Lower lobe of right lung (tissue), 2 donors: ENCODE measurements around the gene SH3GL2. TPM values are rescaled to one million over a fixed set of nuclear protein-coding genes. Genes with fewer than 3 reads are reported as not detected.
A peak's percentile ranks its signal among the peaks of the same experiment; 100 is the strongest.

Experiments
- ATAC-seq, 2 donors: fragments of 200-7000 bp; cut with Tn5 transposase; one replicate each; pipeline ENCODE4 v1.9.1; 2020 to 2022; ENCODE audit warnings: mild to moderate bottlenecking in 2 of 2, moderate library complexity in 2 of 2
- DNase-seq: peaks from one replicate; pipeline ENCODE4 v3.0.0-alpha.2; 2020
- H3K27ac ChIP-seq: fragments of 200-600 bp; one replicate; pipeline ENCODE4 v1.8.0; 2022
- H3K27me3 ChIP-seq: fragments of 200-600 bp; one replicate; pipeline ENCODE4 v1.8.0; 2022; ENCODE audit warnings: low read depth
- H3K36me3 ChIP-seq: fragments of 200-600 bp; one replicate; pipeline ENCODE4 v1.8.0; 2022; ENCODE audit warnings: mild to moderate bottlenecking
- H3K4me1 ChIP-seq: fragments of 200-600 bp; one replicate; pipeline ENCODE4 v1.8.0; 2022
- H3K4me3 ChIP-seq: fragments of 200-600 bp; one replicate; pipeline ENCODE4 v1.8.0; 2022; ENCODE audit warnings: mild to moderate bottlenecking
- H3K9me3 ChIP-seq: fragments of 200-600 bp; one replicate; pipeline ENCODE4 v1.8.0; 2022
- intact Hi-C: fragments of 100-400 bp; cut with DNase I; formaldehyde crosslinking; loops from one replicate; pipeline ENCODE4 v1.11.0; 2022
- total RNA-seq: library from RNA; stranded (reverse); fragmentation: NEBNext Ultra II Directional; extraction: Animal tissue kit (Norgen Biotek cat#: 25700); gene quantifications from one replicate; pipeline ENCODE4 v1.2.1, GENCODE V29; 2021
- TF ChIP-seq, protein P1 (sequence below): fragments of 200-600 bp; IDR thresholded peaks from one replicate; pipeline ENCODE4 v1.8.0; 2022; ENCODE audit warnings: antibody characterized with exemption, mild to moderate bottlenecking
- donor health status: DM: no; HTN: yes; CAD: no; lungs with severe emphysema.

Gene SH3GL2
- total RNA-seq, 1 donor from 2014 or later: 1.3 TPM

DNA sequence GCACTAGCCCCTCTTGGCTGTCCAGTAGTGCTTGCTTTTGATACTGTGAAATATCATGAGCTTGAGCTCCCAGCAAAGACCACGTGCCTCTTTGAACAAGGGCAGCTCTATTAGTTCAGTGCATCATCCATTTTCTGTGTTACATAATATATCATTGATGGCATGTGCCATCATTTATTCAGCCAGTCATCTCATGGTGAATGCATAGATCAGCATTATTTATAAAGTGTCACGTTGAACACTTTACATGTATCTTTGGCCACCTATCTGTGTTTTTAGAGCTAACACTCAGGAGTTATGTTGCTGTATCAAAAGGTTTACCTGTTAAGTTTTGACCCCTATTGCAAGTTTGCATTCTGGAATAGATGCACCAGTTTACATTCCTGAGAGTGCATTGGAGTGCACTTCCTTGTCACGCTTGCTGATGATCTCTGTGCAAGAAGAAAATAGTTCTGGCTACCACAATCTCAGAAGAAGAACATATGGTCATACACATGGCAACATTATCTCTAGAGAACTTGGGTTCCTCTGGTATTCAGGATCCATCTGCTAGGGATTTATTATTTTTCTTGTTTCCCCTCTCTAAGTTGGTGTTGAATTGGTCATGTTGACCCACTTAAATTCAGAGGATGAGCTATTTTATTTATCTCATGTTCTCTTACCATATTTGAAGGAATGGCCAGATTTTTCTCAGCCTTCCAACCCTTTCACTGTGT is 120.9 kb downstream of the SH3GL2 start:
- TF ChIP-seq, protein P1, sequence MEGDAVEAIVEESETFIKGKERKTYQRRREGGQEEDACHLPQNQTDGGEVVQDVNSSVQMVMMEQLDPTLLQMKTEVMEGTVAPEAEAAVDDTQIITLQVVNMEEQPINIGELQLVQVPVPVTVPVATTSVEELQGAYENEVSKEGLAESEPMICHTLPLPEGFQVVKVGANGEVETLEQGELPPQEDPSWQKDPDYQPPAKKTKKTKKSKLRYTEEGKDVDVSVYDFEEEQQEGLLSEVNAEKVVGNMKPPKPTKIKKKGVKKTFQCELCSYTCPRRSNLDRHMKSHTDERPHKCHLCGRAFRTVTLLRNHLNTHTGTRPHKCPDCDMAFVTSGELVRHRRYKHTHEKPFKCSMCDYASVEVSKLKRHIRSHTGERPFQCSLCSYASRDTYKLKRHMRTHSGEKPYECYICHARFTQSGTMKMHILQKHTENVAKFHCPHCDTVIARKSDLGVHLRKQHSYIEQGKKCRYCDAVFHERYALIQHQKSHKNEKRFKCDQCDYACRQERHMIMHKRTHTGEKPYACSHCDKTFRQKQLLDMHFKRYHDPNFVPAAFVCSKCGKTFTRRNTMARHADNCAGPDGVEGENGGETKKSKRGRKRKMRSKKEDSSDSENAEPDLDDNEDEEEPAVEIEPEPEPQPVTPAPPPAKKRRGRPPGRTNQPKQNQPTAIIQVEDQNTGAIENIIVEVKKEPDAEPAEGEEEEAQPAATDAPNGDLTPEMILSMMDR: no peak
- H3K27me3 ChIP-seq: no peaks in the 10 kb centered on the region

DNA sequence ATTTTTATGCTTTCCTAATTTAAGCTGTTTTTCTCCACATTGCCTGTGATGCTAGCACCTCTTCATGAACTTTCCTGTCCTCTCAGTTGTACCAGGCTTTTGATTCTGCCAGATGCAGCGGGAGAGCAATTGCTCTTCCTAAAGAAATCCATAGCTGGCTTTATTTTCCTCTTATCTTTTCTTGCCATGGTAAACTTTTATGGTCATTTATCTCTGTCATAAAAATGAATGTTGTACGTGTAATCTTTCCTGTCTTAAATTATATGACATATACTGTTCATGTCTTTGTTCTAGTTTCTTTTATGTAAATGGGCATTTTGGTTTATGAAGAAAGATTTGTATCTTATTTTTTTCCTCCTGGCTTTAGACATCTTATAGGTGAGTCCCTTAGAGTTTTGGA is 127.5 kb downstream of the SH3GL2 start:
- Histone ChIP-seq H3K27ac (no peak overlapping the region), H3K4me1 (no peaks in the 10 kb centered on the region), H3K27me3 (no peaks in the 10 kb centered on the region), H3K9me3 (no peaks in the 10 kb centered on the region), H3K36me3 (no peaks in the 10 kb centered on the region), H3K4me3 (no peak overlapping the region)
- TF ChIP-seq, protein P1: no peak
- DNase-seq: no peak
- intact Hi-C loops: no loop called here
- ATAC-seq: no peak

More for the DNA sequence above, 120.9 kb downstream of the SH3GL2 start:
- no peak overlapping the region for H3K27ac ChIP-seq
- ATAC-seq: no peak
- H3K9me3 ChIP-seq: no peaks in the 10 kb centered on the region
- DNase-seq: no peak
- intact Hi-C loops: no loop called here
- H3K4me3 ChIP-seq: no peak overlapping the region
- H3K36me3 ChIP-seq: no peaks in the 10 kb centered on the region
- H3K4me1 ChIP-seq: no peaks in the 10 kb centered on the region

DNA sequence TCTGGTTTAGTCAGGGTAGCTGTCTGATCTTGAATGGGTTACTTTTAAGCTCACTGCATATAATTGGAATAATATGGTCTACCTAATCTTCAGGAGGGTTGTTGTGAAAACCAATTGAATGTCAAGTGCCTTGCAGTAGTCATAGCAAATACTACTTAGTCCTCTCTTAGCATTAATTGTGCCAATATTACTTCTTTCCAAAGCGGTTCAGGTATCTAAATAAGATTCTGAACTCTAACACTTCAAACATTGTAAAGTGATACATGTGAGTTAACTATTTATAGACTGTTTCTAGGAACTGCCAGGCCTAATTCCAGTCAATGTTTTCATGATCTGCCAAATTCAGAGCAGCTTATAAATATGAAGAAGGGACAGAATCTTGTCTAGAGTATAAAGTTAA is 140.2 kb downstream of the SH3GL2 start:
- H3K36me3 ChIP-seq: no peaks in the 10 kb centered on the region
- TF ChIP-seq, protein P1: no peak
- H3K4me3 ChIP-seq: no peak overlapping the region
- intact Hi-C loops: no loop called here
- peaks cover 7% of the 10 kb centered on the region for H3K9me3 ChIP-seq
- no peaks in the 10 kb centered on the region for H3K27me3 ChIP-seq
- H3K4me1 ChIP-seq: no peaks in the 10 kb centered on the region
- ATAC-seq: peak; percentile 74 to 85
- H3K27ac ChIP-seq: no peak overlapping the region
- DNase-seq: no peak

DNA sequence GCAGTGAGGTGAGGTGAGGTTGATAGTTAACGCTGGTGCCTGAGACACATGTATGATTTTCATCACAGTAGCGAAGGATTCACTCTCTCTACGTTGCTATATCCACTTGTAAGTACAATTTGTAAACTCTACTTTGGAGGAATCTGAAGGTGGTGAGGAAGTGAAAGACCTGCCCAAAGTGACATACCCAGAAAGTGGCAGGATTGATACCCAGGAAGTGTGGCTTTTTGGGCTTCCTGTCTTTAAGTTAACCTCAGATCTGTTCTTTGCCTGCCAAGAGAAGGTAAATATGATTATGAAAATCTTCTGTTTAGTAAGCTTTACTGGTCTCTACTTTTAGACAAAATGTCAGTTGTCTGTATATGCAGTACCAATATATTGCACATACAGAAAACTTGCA is 143.1 kb downstream of the SH3GL2 start:
- Histone ChIP-seq H3K9me3 (peaks cover 7% of the 10 kb centered on the region), H3K27me3 (no peaks in the 10 kb centered on the region), H3K4me1 (no peaks in the 10 kb centered on the region), H3K36me3 (no peaks in the 10 kb centered on the region), H3K27ac (no peak overlapping the region), H3K4me3 (no peak overlapping the region)
- intact Hi-C loops: no loop called here
- DNase-seq (no peak), ATAC-seq (no peak)
- TF ChIP-seq, protein P1: no peak

DNA sequence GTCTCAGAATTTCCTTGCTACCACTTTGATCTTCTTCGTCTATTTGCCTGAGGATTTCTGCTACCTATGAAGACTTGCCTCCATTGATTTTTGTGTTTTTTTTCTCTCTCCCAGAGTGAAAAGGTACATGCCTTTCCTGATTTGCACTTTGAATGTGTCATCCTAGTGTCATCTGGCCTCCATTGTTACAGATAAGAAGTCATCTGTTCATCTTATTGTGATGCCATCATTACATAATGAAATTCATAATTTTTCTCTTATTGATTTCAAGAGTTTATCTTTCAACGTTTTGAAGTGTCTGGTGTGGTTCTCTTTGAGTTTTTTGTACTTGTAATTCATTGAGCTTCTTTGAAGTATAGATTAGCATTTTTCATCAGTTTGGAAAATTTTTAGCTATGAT is 144.8 kb downstream of the SH3GL2 start:
- peaks cover 7% of the 10 kb centered on the region for H3K9me3 ChIP-seq
- no peaks in the 10 kb centered on the region for H3K36me3 ChIP-seq
- intact Hi-C loops: no loop called here
- DNase-seq (no peak), ATAC-seq (no peak)
- H3K27me3 ChIP-seq: no peaks in the 10 kb centered on the region
- H3K4me3 ChIP-seq: no peak overlapping the region
- H3K4me1 ChIP-seq: no peaks in the 10 kb centered on the region
- no peak overlapping the region for H3K27ac ChIP-seq
- TF ChIP-seq, protein P1: no peak
